GM18870 (cell line): ENCODE data around the gene VARS2.
"Not testable (repeated sequence)": the region's sequence is repeated elsewhere in the genome, so short reads cannot be mapped to it uniquely, and the experiment has no call there.

Source experiments
- ATAC-seq: cut with Tn5 transposase; IDR thresholded peaks from one replicate; pipeline ENCODE4 v1.9.1; 2021; ENCODE audit warnings: moderate library complexity; ENCODE audit not compliant: unreplicated experiment

The VARS2 gene

DNA sequence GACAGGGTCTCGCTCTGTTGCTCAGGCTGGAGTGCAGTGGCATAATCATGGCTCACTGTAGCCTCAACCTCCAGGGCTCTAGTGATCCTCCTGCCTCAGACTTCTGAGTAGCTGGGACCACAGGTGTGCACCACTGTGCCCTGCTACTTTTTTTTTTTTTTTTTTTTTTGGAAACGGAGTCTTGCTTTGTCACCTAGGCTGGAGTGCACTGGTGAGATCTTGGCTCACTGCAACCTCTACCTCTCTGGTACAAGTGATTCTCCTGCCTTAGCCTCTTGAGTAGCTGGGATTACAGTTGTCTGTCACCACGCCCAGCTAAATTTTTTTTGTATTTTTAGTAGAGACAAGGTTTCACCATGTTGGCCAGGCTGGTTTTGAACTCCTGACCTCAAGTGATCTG, 13.0 kb downstream of the VARS2 start:
- ATAC-seq, result not testable (repeated sequence)

DNA sequence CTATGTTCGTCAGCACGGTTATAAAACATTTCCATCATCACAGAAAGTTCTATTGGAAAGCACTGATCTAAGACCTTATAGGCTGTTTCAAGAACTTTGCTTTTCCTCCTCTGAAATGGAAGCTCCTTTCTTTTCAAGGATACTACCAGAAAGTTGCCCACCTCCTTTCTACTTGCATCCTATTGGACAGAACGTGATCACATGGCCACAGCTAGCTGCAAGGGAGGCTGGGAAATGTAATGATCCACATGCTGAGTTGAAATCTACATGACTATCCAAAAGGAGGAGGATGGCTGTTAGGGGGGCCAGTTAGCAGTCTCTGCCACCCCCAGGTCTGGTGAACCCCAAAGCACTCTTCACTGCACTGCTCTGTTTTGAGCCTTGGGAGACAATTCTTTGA, 14.6 kb downstream of the VARS2 start:
- no peak for ATAC-seq

DNA sequence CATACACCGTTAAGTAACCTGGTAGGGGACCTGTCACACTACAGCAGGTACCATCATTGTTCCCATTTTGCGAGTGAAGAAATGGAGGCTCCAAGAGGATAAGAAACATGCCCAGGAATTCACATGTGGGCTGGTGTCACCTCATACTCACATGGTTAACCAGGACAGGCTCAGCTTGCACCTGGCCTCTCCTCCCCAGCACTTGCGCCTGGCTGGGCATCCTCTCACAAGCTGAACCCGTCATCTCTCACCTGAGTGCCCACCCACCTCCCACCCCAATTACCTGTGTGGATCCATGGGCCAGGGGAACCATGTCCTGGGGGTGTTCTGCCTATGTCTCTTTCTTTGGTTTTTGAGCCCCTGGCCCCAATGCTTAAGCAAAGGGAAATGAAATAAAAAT, 16.5 kb downstream of the VARS2 start:
- no peak for ATAC-seq

DNA sequence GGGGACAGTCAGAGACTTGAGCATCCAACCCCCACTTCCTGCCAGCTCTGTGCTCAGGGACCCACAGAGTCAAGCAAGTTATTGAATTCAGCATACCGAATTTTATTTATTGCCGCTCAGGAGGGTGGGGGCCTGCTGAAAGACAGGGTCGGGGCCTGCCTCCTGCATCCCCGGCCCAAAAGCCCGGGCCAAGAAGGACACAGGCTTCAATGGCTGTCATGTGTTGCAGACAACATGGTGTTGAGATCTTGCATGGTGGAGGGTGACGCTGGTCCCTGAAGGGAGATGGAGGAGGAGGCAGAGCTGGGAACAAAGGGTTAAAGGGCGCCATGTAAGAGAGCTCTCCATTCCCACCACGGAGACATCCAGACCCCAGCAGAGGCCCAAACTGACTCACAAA, 17.2 kb downstream of the VARS2 start:
- no peak for ATAC-seq

GRCh38 chr6:30931969-30932645, 18.1 kb downstream of the VARS2 start, which contains the start of gene SFTA2:
Gene SFTA2, minus strand, starts transcription at chr6:30932170. Its CDS starts 74 bp downstream, at chr6:30932096.
- no peak for ATAC-seq

GRCh38 chr6:30932665-30933365, 18.8 kb downstream of the VARS2 start:
- no peak for ATAC-seq

GRCh38 chr6:30935018-30935417, 21.0 kb downstream of the VARS2 start:
- ATAC-seq, result no peak

DNA sequence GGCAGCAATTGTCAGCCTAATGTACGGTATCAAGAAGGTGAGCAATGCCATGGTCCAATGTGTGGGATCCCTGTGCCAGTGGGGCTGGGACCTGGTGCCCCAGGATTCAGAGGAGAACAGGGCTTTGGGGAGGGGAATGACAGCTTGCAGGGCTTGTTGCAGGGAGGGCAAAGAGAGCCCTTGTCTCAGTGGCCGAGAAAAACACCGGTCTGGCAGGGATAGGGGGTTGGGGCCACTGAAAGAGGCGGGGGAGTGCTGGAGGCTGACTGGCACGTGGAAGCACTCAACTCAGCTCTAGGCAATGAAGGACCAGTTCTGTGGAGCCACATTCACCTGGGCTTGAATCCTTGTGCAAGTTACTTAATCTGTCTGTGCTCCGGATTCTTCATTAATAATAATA, 23.2 kb downstream of the VARS2 start:
- no peak for ATAC-seq

- no peak for ATAC-seq
Measured at GRCh38 chr6:30938730-30939129, 24.7 kb downstream of the VARS2 start.

DNA sequence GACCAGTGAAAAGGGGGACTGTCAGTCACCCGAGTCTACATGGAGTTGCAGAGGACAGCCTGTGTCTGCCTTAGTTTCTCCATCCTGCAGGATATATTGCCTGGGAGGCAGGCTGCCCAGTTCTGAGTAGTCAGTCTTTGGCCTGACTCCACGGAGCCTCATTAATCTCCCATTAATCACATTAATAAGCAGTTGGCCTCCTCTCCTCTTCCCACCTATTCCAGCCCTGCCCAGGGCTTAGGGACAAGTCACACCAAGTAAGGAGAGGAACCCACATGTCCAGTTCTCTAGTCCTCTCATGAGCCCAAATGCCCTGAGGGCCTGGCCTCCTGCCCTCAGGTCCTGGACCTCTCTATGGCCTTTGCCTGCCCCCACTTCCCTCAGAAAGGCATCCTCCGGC, 25.4 kb downstream of the VARS2 start:
- ATAC-seq, result no peak

- ATAC-seq, result no peak
Measured at GRCh38 chr6:30940361-30940986, 26.4 kb downstream of the VARS2 start, which contains the start of gene MUCL3. Gene MUCL3, plus strand, starts transcription at chr6:30940973. Its CDS starts 27 bp downstream, at chr6:30941000.

DNA sequence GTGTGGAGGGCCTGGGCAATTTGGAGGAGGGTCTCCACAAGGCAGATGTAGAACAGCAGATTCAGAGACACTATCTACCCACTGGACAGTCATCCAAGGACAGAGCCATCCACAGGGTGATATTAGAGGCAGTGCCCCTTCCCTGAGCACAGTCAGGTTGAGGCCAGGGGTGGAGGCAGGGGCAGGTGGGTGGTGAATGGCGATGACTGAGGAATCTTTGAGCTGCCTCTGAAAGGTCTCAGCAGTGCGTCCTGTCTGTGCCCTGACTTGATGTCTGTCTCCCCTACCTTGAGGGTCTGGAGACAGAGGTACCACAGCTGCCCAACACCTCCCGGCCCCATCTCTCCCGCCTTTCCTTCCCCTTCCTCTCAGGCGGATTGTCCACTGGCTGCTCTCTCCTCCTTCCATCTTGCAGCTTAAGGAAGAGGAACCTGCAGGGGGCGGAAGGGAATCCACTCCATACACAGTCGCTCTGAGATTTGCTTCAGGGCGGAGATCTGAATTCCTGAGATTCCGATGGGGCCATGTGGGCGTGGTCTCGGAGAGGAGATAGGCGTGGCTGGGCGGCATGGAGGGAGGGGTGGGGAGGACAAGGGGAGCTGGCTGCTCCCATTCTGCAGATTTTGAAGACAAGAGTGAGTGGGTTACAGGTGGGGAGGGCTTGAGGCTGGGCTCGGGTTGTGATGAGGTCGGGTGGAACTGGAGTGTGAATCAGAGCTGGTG, 28.5 kb downstream of the VARS2 start:
- ATAC-seq, result no peak

- no peak for ATAC-seq
Measured at GRCh38 chr6:30944051-30944450, 30.0 kb downstream of the VARS2 start.

GRCh38 chr6:30945281-30945680, 31.2 kb downstream of the VARS2 start:
- ATAC-seq, result no peak

DNA sequence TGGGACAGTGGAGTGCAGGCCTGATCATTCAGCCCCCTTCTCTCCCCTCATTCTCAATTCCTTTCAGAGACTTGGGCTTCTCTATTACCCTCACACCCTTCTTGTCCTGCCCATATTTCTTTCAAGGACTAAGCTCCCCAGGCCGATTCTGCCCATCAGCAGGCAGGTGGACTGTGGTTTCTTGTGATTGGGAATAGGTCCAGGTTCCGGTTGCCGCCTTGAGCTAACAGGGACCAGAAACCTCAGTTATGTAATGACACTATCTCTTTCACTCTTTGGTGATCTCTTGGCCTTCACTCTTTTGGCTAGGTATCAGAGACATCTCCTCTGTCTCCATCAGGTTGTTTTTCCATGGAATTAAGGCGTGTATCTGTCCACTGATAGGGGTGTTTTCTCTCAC, 33.2 kb downstream of the VARS2 start:
- no peak for ATAC-seq

DNA sequence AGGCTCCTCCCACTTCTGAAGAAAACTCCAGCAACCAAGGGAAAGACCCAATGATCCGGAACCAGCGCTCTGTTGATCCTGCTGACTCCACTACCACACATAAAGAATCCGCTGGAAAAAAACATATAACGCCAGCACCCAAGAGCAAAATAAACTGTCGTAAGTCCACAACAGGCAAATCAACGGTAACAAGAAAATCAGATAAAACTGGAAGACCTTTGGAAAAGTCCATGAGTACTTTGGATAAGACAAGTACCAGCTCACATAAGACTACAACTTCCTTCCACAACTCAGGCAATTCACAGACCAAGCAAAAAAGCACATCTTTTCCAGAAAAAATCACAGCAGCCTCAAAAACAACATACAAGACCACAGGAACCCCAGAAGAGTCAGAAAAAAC, 34.8 kb downstream of the VARS2 start:
- ATAC-seq, result no peak

- ATAC-seq, result no peak
Measured at GRCh38 chr6:30951907-30952469, 38.0 kb downstream of the VARS2 start.

GRCh38 chr6:30954631-30955366, 40.8 kb downstream of the VARS2 start:
- ATAC-seq, result no peak

GRCh38 chr6:30955367-30956042, 41.5 kb downstream of the VARS2 start:
- ATAC-seq, result no peak

DNA sequence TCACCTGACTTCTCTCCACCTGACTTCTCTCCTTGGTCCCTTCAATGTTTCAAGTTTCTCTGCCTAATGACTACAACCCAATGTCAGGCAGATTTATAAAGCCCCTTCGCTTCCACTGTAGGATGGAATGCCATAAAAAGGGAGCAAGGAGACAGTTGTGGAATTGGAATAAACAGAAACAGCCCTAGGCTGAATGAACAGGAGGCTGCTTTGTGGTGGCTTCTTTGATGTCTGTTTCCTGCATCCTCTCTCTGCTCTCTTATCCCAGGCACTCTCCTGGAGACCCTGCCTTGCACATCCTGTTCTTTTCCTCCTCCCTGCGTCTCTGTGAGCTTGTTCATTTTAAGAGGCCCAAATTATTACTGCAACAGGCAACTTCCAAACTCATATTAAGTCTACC, 43.7 kb downstream of the VARS2 start:
- no peak for ATAC-seq
